HepG2 (cell line): ENCODE results near the gene GOT1. TPM values are rescaled to one million over a fixed set of nuclear protein-coding genes. Genes with fewer than 3 reads are reported as not detected.
A peak's percentile ranks its signal among the peaks of the same experiment; 100 is the strongest.

ENCODE experiments used
- DMTF1 ChIP-seq: sonication (generic); formaldehyde crosslinking; IDR thresholded peaks from 2 replicates; pipeline ENCODE4 v1.4.0; 2020; ENCODE audit warnings: mild to moderate bottlenecking, missing genetic modification reagents
- HMG20A ChIP-seq: IDR thresholded peaks from 2 replicates; pipeline ENCODE4 v1.6.1; 2016; ENCODE audit warnings: borderline replicate concordance
- NR0B2 ChIP-seq: sonication (generic); formaldehyde crosslinking; IDR thresholded peaks from 2 replicates; pipeline ENCODE4 v1.4.0; 2020; ENCODE audit warnings: mild to moderate bottlenecking, missing genetic modification reagents
- NR2F2 ChIP-seq: IDR thresholded peaks from 2 replicates; pipeline ENCODE4 v1.6.1; 2012; ENCODE audit warnings: low read depth, inconsistent platforms, borderline replicate concordance
- PCBP1 ChIP-seq: fragments of 200-400 bp; formaldehyde crosslinking; IDR thresholded peaks from 2 replicates; pipeline ENCODE4 v1.6.1; 2017; ENCODE audit warnings: mild to moderate bottlenecking, low read depth, low read length, borderline replicate concordance
- PLRG1 ChIP-seq: fragments of 450-650 bp; conservative IDR thresholded peaks from 2 replicates; pipeline ENCODE4 v1.6.1; 2016
- POLR2G ChIP-seq: fragments of 200-400 bp; formaldehyde crosslinking; IDR thresholded peaks from 2 replicates; pipeline ENCODE4 v1.6.1; 2018; ENCODE audit warnings: mild to moderate bottlenecking, low read depth, low read length, moderate library complexity
- RBFOX2 ChIP-seq: fragments of 200-400 bp; formaldehyde crosslinking; IDR thresholded peaks from 2 replicates; pipeline ENCODE4 v1.6.1; 2017; ENCODE audit warnings: low read depth, mild to moderate bottlenecking, low read length
- RELA ChIP-seq: sonication (generic); formaldehyde crosslinking; IDR thresholded peaks from 2 replicates; pipeline ENCODE4 v1.4.0; 2020; ENCODE audit warnings: missing genetic modification reagents
- RFXAP ChIP-seq: sonication (generic); formaldehyde crosslinking; IDR thresholded peaks from 2 replicates; pipeline ENCODE4 v1.4.0; 2020; ENCODE audit warnings: missing genetic modification reagents, borderline replicate concordance
- SKI ChIP-seq: fragments of 450-650 bp; IDR thresholded peaks from one replicate; pipeline ENCODE4 v1.6.1; 2018; ENCODE audit warnings: mild to moderate bottlenecking; ENCODE audit not compliant: partially characterized antibody
- SRSF4 ChIP-seq: fragments of 200-400 bp; formaldehyde crosslinking; IDR thresholded peaks from one replicate; pipeline ENCODE4 v1.6.1; 2018; ENCODE audit warnings: mild to moderate bottlenecking, low read depth, low read length, moderate library complexity; ENCODE audit not compliant: poor library complexity, severe bottlenecking
- ZBTB4 ChIP-seq: sonication (generic); formaldehyde crosslinking; IDR thresholded peaks from 2 replicates; pipeline ENCODE4 v1.4.0; 2020; ENCODE audit warnings: missing genetic modification reagents, mild to moderate bottlenecking, borderline replicate concordance
- ZFP90 ChIP-seq: sonication (generic); formaldehyde crosslinking; IDR thresholded peaks from 2 replicates; pipeline ENCODE4 v1.8.0; 2022; ENCODE audit warnings: missing genetic modification reagents, mild to moderate bottlenecking, inconsistent platforms, borderline replicate concordance
- ZNF724P ChIP-seq: sonication (generic); formaldehyde crosslinking; IDR thresholded peaks from 2 replicates; pipeline ENCODE4 v1.8.0; 2022; ENCODE audit warnings: missing genetic modification reagents, borderline replicate concordance
- polyA plus RNA-seq, 8 experiments: library from polyadenylated mRNA; depleted of rRNA in 3 of 8; stranded (reverse) in 7 of 8; unstranded in 1 of 8; fragments of >200 nt; fragmentation: Illumina TruSeq in 4 of 8; extraction: Trizol in 4 of 8; gene quantifications; 2 replicates each; pipeline versions ENCODE4 v1.2.1 to v1.2.3, GENCODE V29; 2011 to 2016; ENCODE audit warnings: low read depth in 4 of 8, missing spikeins in 1 of 8, mixed read lengths in 1 of 8; ENCODE audit not compliant: insufficient read depth in 1 of 8
- total RNA-seq, 5 experiments: library from RNA; depleted of rRNA; stranded (reverse); fragments of >200 nt; fragmentation: Illumina TruSeq; extraction: Trizol; gene quantifications; 2 replicates each; pipeline ENCODE4 v1.2.3, GENCODE V29; 2016; ENCODE audit warnings: low read depth in 1 of 5
- TF ChIP-seq, protein P1 (sequence below), 2 experiments: sonication (generic) in 1 of 2; formaldehyde crosslinking in 1 of 2; IDR thresholded peaks; 2 replicates each; pipeline versions ENCODE4 v1.5.1 to v1.6.1; 2011 to 2020; ENCODE audit warnings: borderline replicate concordance in 1 of 2, low read depth in 1 of 2, low read length in 1 of 2, mild to moderate bottlenecking in 1 of 2, missing genetic modification reagents in 1 of 2, moderate library complexity in 1 of 2

Gene GOT1
- total and polyA plus RNA-seq, 2 of the 13 experiments (the other 11 are each of a cell fraction or from before 2014, with no cell fraction given): 81.2 to 102 TPM

DNA sequence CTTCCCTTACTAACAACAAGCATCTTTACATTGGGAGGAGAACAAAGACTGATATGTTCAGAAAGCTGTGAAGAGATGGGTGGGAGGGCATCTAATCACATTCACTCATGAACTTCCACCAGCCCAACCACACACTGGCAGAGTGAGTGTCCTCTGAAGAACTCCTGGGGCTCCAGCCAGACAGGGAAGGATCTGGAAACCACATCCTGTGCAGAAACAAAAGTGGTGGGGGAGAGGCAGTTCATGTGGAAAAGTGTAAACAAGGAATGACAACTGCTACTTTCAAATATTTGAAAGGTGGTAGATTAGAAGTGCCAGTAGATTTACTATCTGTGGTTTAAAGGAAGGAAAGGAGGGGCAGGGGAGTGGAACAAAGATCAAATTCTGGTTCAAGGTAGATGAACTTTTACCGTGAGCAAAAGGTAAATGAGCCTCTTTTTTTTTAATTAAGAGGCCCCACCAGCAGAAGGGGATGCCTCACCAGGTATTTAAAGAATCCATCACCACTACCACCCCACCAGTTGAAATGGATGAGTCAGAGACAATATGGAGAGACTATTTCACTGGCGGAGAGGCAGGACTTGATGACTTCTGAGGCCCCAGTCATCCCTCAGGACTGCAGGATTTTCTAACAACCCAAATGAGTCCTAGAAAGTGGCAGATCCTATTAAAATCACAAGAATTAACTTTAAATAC, 34.5 kb downstream of the GOT1 start (continued):
- no peak for TF ChIP-seq DMTF1 (CRISPR knock-in tag)
- TF ChIP-seq POLR2G: peak; percentile 35
- peak; percentile 44 for TF ChIP-seq SKI
- TF ChIP-seq NR2F2: peak; percentile 71; the same call in 1 of the 2 replicates
- no peak for TF ChIP-seq ZNF724P
- TF ChIP-seq ZFP90 (CRISPR knock-in tag): no peak
- no peak for TF ChIP-seq PLRG1
- no peak for TF ChIP-seq RBFOX2
- TF ChIP-seq ZBTB4 (CRISPR knock-in tag): no peak
- TF ChIP-seq NR0B2: no peak
- TF ChIP-seq, protein P1, sequence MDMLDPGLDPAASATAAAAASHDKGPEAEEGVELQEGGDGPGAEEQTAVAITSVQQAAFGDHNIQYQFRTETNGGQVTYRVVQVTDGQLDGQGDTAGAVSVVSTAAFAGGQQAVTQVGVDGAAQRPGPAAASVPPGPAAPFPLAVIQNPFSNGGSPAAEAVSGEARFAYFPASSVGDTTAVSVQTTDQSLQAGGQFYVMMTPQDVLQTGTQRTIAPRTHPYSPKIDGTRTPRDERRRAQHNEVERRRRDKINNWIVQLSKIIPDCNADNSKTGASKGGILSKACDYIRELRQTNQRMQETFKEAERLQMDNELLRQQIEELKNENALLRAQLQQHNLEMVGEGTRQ (IDR thresholded peaks at IDR 0.05; ENCODE audit: low read depth, low read length): no peak
- TF ChIP-seq, protein P1 (CRISPR knock-in tag; IDR thresholded peaks at IDR 0.05; ENCODE audit: borderline replicate concordance): no peak
- TF ChIP-seq HMG20A: peak; percentile 86; the same call in 1 of the 2 replicates
- TF ChIP-seq PCBP1: no peak
- no peak for TF ChIP-seq RELA
- TF ChIP-seq RFXAP (CRISPR knock-in tag): no peak
- TF ChIP-seq SRSF4: no peak
